Activated naive CD8-positive, alpha-beta T cell treated with anti-CD3 and anti-CD28 coated beads, Interleukin-2, amount 10 ng/mL, durations not matched to agents 7 days and 5 days (primary cell): Measurements from ENCODE around the gene EHMT2. TPM values are rescaled to one million over a fixed set of nuclear protein-coding genes. Genes with fewer than 3 reads are reported as not detected.
"Not testable (repeated sequence)": the region's sequence is repeated elsewhere in the genome, so short reads cannot be mapped to it uniquely, and the experiment has no call there.

Experiments
- ATAC-seq: fragments of 150-1000 bp; cut with Tn5 transposase; one replicate; pipeline ENCODE4 v1.10.0; 2021; ENCODE audit warnings: low read depth, moderate library complexity
- POLR2A ChIA-PET: fragments of 350-600 bp; sonication (Branson Sonifier 250); formaldehyde crosslinking; loops from one replicate; lab custom pipeline; 2021; ENCODE audit warnings: antibody characterized with exemption; lab: Charles Lee
- DNase-seq: peaks from one replicate; pipeline ENCODE4 v3.0.0; 2021
- H3K27ac Mint-ChIP-seq: one replicate; pipeline ENCODE4 v1.8.0; 2022; ENCODE audit warnings: mild to moderate bottlenecking, mixed read lengths
- H3K27me3 Mint-ChIP-seq: one replicate; pipeline ENCODE4 v1.8.0; 2022; ENCODE audit warnings: mild to moderate bottlenecking, moderate library complexity, mixed read lengths
- H3K36me3 Mint-ChIP-seq: one replicate; pipeline ENCODE4 v1.8.0; 2021; ENCODE audit warnings: mild to moderate bottlenecking, mixed read lengths
- H3K4me1 Mint-ChIP-seq: one replicate; pipeline ENCODE4 v1.8.0; 2021; ENCODE audit warnings: mixed read lengths
- H3K4me3 Mint-ChIP-seq: one replicate; pipeline ENCODE4 v1.8.0; 2022; ENCODE audit warnings: mild to moderate bottlenecking, moderate library complexity, mixed read lengths
- H3K9me3 Mint-ChIP-seq: one replicate; pipeline ENCODE4 v1.8.0; 2021; ENCODE audit warnings: mixed read lengths
- total RNA-seq, 2 experiments: library from RNA; stranded (reverse); gene quantifications; one replicate each; pipeline ENCODE4 v1.2.3, GENCODE V29; 2021

EHMT2 gene
- total RNA-seq, 2 experiments from 2014 or later: 77.5 to 80.6 TPM

DNA sequence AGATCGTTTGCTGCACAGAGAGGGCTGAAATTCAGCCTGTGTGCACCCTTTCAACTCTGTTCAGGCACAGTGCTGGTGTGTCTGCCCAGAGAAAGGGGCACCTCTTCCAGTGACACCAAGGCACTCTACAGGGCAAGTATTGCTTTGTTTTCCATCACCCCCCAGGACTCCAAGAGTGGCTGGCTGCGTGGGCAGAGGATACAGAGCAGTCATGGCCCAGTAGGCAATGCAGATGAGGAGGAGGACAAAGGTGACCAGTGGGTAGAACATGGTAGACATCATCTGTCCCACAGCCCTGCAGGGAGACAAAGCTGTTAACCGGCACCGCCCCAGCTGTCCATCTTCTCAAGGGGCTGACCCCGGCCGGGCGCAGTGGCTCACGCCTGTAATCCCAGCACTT, 28.2 kb downstream of the EHMT2 start:
- Mint-ChIP-seq H3K4me3 (no peak overlapping the region), H3K4me1 (peaks cover 5% of the 10 kb centered on the region)

DNA sequence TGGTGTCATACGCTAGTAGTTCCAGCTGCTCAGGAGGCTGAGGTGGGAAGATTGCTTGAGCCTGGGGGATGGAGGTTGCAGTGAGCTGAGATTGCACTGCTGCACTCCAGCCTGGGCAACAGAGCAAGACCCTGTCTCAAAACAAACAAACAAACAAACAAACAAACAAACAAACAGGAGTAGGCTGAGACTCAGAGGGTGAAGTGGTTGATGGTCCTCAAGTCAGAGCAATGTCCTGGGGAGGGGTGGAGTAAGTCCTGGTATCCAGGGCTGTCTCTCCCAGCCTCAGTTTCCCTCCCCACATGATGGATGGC, 28.9 kb downstream of the EHMT2 start:
- H3K27me3 Mint-ChIP-seq, H3K9me3 Mint-ChIP-seq, H3K4me1 Mint-ChIP-seq, DNase-seq, H3K4me3 Mint-ChIP-seq, H3K27ac Mint-ChIP-seq, ATAC-seq, H3K36me3 Mint-ChIP-seq, POLR2A ChIA-PET: not testable (repeated sequence)

More for the DNA sequence above, 28.2 kb downstream of the EHMT2 start:
- Mint-ChIP-seq H3K27me3 (peaks cover 10% of the 10 kb centered on the region), H3K27ac (no peak overlapping the region), H3K36me3 (no peaks in the 10 kb centered on the region), H3K9me3 (no peaks in the 10 kb centered on the region)
- ATAC-seq (no peak), DNase-seq (no peak)
- POLR2A ChIA-PET: no interaction called here

DNA sequence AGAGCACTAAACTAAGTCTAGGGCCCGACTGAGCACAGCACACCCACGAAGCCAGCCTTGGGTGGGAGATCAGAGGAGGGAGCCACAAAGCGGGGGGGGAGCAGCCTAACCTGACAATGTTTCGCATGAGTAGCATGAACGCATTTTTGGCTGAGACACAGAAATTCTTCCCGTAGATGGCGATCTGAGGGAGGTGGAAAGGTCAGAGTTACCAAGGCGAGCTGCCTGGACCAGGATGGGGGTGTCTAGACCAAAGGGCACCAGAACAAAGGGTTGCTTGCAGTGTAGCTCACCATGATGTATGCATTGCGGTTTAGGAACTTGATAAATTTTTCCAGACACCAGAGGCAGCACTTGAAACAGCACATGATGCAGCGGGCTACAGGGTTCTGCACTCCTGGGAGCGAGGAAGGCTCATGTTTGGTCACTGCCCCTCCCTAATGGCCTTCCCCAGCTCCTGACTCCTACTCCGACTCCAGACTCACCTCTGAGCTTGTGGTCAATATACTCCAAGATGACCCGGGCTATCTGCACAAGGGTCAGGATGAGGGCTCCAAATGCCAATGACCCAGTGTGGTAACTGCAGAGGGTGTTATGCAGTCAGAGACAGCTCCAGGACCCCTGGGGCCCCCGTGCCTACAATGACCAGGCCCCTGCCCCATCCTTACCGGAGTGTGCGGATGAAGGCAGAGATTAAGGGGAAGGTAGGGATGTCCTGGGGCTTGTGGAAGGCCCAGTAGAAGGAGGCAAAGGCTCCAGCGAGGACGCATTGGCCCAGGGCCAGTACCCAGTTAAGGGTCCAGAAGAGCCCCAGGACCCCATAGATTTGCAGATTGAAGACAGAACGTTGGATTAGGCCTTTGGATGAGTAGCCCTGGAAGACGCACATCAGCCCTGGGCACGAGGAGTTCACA, 32.0 kb downstream of the EHMT2 start:
- Mint-ChIP-seq H3K4me1 (peaks cover 13% of the 10 kb centered on the region), H3K27ac (no peak overlapping the region)
- POLR2A ChIA-PET: interaction anchor here (0.6 to 1.1 kb wide), 3 partner anchors 20 to 1502 kb away, joined by 4 to 9 read pairs (median 5); no protein-coding TSS in a partner anchor

DNA sequence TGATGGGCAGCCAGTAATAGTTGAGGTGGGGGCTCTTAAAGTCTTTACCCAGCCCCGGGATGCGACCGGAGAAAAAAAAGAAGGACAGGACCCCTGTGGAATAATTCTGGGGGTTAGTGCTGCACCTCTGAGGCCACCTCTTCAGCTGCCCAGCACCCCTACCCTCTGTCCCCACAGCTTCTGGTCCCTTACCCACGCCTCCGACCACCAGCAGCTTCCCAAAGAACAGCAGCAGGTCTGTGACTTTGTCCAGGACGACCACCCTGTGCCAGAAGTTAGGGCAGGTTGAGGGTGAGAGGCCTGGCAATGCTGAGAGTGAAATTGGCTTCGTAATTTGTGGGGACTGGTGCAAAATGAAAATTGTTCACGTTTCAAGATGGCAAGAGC, 32.7 kb downstream of the EHMT2 start:
- DNase-seq (no peak), ATAC-seq (no peak)
- H3K4me3 Mint-ChIP-seq: no peak overlapping the region
- POLR2A ChIA-PET: interaction anchor here (0.6 to 2.6 kb wide), 4 partner anchors 20 to 212 kb away, joined by 3 to 13 read pairs (median 4); partner anchors contain the start of genes BAG6 and EHMT2
- no peaks in the 10 kb centered on the region for H3K36me3 Mint-ChIP-seq
- no peak overlapping the region for H3K27ac Mint-ChIP-seq
- H3K4me1 Mint-ChIP-seq: peaks cover 13% of the 10 kb centered on the region
- H3K9me3 Mint-ChIP-seq: no peaks in the 10 kb centered on the region
- peaks cover 4% of the 10 kb centered on the region for H3K27me3 Mint-ChIP-seq

More for the DNA sequence above, 32.0 kb downstream of the EHMT2 start:
- no peak for DNase-seq
- no peaks in the 10 kb centered on the region for H3K9me3 Mint-ChIP-seq
- no peak for ATAC-seq
- H3K36me3 Mint-ChIP-seq: no peaks in the 10 kb centered on the region
- H3K4me3 Mint-ChIP-seq: no peak overlapping the region
- peaks cover 4% of the 10 kb centered on the region for H3K27me3 Mint-ChIP-seq

DNA sequence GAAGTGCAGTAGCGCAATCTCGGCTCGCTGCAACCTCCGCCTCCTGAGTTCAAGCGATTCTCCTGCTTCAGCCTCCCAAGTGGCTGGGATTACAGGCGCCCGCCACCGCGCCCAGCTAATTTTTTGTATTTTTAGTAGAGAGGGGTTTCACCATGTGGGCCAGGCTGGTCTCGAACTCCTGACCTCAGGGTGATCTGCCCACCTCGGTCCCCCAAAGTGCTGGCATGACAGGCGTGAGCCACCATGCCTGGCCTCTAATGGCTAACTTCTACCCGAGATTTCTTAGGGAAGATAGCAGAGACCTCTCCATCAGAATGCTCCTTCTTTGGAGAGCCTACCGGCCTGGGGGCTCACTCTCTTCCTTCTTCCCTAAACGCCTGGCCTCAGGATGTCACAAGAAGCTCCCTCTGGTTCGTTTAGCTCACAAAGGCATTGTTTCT, 33.4 kb downstream of the EHMT2 start:
- peak overlapping the region; percentile 97 for H3K4me3 Mint-ChIP-seq
- POLR2A ChIA-PET: interaction anchor here (0.6 to 2.6 kb wide), 9 partner anchors 21 to 347 kb away, joined by 3 to 30 read pairs (median 5); partner anchors contain the start of genes BAG6, C6orf47, EHMT2 and MSH5
- not testable (repeated sequence) for H3K27me3 Mint-ChIP-seq, H3K36me3 Mint-ChIP-seq, H3K9me3 Mint-ChIP-seq, ATAC-seq
- peak overlapping the region; percentile 86 for H3K27ac Mint-ChIP-seq
- peaks cover 13% of the 10 kb centered on the region for H3K4me1 Mint-ChIP-seq
- peak; percentile 41 for DNase-seq

DNA sequence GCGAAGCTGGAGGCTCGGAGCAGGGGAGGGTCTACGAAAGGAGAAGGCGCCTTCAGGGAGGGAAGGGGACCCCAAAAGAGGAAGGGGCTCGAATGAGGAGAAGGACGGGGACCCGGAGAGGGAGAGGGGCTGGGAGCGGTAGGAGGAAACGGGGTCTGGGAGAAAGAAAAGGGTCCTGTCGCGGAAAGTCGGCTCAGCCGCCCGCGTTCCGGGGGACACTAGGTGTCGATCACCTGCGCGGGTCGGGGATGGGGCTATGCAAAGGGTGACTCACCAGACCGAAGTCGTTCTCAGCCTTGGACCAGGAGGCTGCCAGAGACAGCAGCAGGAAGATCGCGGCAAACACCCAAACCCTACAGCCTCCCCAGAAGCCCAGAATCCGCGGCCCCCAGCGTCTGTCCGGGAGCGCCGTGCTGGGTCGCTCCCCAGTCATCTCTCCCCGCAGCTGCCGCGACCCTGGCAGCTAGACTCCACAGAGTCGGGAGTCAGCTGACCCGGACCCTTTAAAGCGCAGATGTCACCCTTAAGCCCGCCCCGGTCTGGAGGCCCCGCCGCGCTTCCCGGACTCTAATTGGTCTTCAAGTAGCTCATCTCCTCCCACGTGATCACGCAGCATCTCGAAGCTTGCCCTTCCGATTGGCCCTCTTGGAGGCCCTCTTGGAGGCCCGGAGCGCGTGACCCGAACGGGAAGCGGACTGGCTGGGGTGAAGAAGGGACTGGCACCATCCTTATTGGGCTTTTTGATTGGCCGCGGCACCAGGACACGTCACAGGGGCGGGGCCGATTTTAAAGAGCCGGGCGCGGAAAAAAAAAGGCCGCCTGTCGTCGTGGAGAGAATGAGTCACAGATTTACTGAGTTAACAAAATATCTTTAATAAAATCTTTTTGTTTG, 34.9 kb downstream of the EHMT2 start, which contains the start of gene NEU1:
TSS of gene NEU1 (minus strand) at position 478 of the 892 bp plus-strand sequence. CDS start at position 433, 45 bp downstream.
- Mint-ChIP-seq H3K27ac (peak within 1 kb of the TSS; percentile 86), H3K4me3 (peak within 1 kb of the TSS; percentile 97), H3K4me1 (peaks cover 13% of the 10 kb centered on the region), H3K36me3 (no peaks in the 10 kb centered on the region), H3K9me3 (no peaks in the 10 kb centered on the region), H3K27me3 (peaks cover 4% of the 10 kb centered on the region)
- POLR2A ChIA-PET: interaction anchor here (0.7 to 2.6 kb wide), 17 partner anchors 14 to 1109 kb away, joined by 3 to 30 read pairs (median 4); partner anchors contain the start of genes ABHD16A, EHMT2, FKBPL and GPANK1
- DNase-seq: peak; percentile 95
- peak; percentile 96 for ATAC-seq

DNA sequence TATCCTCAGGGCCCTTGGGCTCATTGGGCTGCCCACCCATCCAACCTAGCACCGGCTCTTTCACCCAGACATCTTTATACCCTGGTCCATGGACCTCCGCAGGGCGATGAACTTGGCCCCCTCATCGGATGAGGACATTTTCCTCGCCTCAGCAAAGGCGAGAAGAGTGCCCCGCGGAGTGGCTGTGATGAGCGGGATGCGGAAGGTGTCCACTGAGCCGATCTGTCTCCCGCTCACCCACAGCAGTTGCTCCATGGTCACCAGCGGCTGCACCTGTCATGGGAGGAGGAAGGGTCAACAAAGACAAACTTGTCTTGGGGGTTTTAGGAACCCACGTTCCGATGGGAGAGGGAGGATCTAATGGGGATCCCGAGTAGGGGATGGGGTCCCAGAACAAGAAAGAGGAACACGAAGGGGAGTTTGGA, 35.6 kb downstream of the EHMT2 start:
- ATAC-seq (no peak), DNase-seq (no peak)
- no peaks in the 10 kb centered on the region for H3K9me3 Mint-ChIP-seq
- H3K27me3 Mint-ChIP-seq: peaks cover 4% of the 10 kb centered on the region
- H3K4me1 Mint-ChIP-seq: peaks cover 13% of the 10 kb centered on the region
- POLR2A ChIA-PET: interaction anchor here (1.1 to 2.2 kb wide), 3 partner anchors 26 to 367 kb away, joined by 3 to 30 read pairs (median 5); partner anchors contain the start of gene GPANK1
- H3K36me3 Mint-ChIP-seq: no peaks in the 10 kb centered on the region
- peak overlapping the region; percentile 86 for H3K27ac Mint-ChIP-seq
- peak overlapping the region; percentile 97 for H3K4me3 Mint-ChIP-seq

DNA sequence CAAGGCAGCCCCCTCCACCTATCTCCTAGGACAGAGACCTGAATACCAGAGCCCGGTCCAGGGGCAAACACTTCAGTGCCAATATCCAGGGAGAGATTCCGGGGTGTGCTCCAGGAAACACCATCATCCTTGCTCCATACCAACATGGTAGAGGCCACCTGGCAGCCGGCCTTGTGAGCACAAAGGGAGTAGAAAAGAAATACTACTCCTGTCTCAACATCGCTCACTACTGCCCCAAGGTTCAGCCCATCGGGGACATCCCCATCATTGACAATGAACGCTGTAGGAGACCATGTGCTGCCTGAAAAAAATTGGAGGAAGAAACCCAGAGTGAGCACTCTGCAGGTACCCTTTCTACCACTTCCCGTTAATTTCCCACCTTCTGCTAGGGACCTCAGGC, 36.3 kb downstream of the EHMT2 start:
- Mint-ChIP-seq H3K4me1 (peaks cover 13% of the 10 kb centered on the region), H3K4me3 (no peak overlapping the region), H3K27me3 (peaks cover 4% of the 10 kb centered on the region), H3K9me3 (no peaks in the 10 kb centered on the region), H3K27ac (no peak overlapping the region), H3K36me3 (no peaks in the 10 kb centered on the region)
- no peak for DNase-seq
- no peak for ATAC-seq
- POLR2A ChIA-PET: no interaction called here

DNA sequence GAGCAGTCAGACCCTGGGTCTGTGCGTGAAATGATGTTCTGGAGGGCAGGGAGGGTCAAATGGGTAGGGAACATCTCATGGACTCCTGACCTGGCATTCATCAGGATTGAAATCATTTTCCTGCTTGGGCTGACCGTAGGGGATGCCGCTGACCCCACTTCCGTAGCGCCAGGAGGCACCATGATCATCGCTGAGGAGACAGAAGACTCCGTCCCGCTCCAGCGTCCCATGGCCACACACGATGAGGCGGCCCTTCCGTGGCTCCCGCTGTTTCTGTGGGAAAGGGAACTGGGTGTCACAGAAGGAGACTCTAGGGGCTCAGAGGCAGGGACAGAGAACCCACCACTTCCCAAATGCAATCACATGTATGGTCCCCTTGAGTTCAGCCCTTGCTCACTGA, 37.1 kb downstream of the EHMT2 start:
- H3K27ac Mint-ChIP-seq: no peak overlapping the region
- no peaks in the 10 kb centered on the region for H3K9me3 Mint-ChIP-seq
- H3K4me1 Mint-ChIP-seq: peaks cover 13% of the 10 kb centered on the region
- POLR2A ChIA-PET: no interaction called here
- DNase-seq (no peak), ATAC-seq (no peak)
- no peaks in the 10 kb centered on the region for H3K36me3 Mint-ChIP-seq
- H3K4me3 Mint-ChIP-seq: no peak overlapping the region
- no peaks in the 10 kb centered on the region for H3K27me3 Mint-ChIP-seq

DNA sequence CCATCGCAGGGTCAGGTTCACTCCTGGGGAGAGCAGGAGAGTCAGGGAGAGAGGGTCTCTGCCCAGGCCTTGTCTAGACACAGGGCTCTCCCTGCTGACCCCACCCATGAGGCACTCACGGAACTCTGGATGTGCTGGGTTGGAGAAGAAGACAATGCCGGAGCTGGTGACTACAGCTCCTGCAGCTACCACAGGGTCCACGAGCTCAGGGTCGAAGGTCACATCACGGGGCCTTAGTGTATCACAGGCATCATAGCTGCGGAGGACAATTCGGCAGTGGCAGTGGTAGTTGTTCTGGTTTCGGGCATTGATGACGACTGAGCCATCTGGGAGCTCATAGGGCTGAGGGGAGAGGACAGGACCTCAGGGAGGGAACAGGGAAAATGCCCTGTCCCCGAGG, 37.6 kb downstream of the EHMT2 start:
- DNase-seq (no peak), ATAC-seq (no peak)
- Mint-ChIP-seq H3K9me3 (no peaks in the 10 kb centered on the region), H3K4me1 (peaks cover 13% of the 10 kb centered on the region), H3K4me3 (no peak overlapping the region), H3K27ac (no peak overlapping the region), H3K36me3 (no peaks in the 10 kb centered on the region), H3K27me3 (no peaks in the 10 kb centered on the region)
- POLR2A ChIA-PET: interaction anchor here (1.0 kb wide), 1 partner anchor 23 kb away, joined by 3 read pairs; no protein-coding TSS in a partner anchor

DNA sequence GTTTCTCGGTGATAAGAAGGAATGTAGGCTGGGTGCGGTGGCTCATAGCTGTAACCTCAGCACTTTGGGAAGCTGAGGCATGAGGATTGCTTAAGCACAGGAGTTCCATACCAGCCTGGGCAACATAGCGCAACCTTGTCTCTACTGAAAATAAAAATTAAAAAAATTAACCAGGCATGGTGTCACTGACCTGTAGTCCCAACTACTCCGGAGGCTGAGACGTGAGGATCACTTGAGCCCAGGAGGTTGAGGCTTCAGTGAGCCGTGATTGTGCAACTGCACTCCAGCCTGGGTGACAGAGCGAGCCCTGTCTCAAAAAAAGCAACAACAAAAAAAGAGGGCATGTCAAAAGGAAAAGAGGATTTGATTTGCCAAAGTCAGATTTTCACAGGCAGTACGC, 38.8 kb downstream of the EHMT2 start:
- no peaks in the 10 kb centered on the region for H3K36me3 Mint-ChIP-seq
- no peak for DNase-seq
- H3K4me3 Mint-ChIP-seq: no peak overlapping the region
- POLR2A ChIA-PET: interaction anchor here (1.0 kb wide), 1 partner anchor 22 kb away, joined by 3 read pairs; no protein-coding TSS in a partner anchor
- H3K27me3 Mint-ChIP-seq: no peaks in the 10 kb centered on the region
- H3K9me3 Mint-ChIP-seq: no peaks in the 10 kb centered on the region
- H3K27ac Mint-ChIP-seq: no peak overlapping the region
- no peak for ATAC-seq
- peaks cover 13% of the 10 kb centered on the region for H3K4me1 Mint-ChIP-seq

DNA sequence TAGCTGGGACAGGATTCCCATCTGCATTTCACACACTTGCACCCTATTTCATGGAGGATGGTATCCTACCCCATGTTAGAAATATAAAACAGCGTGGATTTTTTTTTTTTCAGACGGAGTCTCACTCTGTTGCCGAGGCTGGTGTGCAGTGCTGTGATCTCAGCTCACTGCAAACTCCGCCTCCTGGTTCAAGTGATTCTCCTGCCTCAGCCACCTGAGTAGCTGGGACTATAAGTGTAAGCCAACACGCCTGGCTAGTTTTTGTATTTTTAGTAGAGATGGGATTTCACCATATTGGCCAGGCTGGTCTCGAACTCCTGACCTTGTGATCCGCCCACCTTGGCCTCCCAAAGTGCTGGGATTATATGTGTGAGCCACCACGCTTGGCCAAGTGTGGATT, 39.7 kb downstream of the EHMT2 start:
- peaks cover 12% of the 10 kb centered on the region for H3K4me1 Mint-ChIP-seq
- DNase-seq, H3K4me3 Mint-ChIP-seq, ATAC-seq, H3K27me3 Mint-ChIP-seq, H3K9me3 Mint-ChIP-seq, POLR2A ChIA-PET, H3K36me3 Mint-ChIP-seq: not testable (repeated sequence)
- H3K27ac Mint-ChIP-seq: peak overlapping the region; percentile 25
